HEK293T (cell line): ENCODE data around the gene BOC.

Experiments used
- CTCF ChIA-PET: fragments of 350-600 bp; formaldehyde crosslinking; extraction: SDS; loops from one replicate; lab custom pipeline; 2021; ENCODE audit warnings: antibody characterized with exemption, inconsistent platforms; lab: Yijun Ruan, JAX
- POLR2A ChIA-PET: fragments of 350-600 bp; formaldehyde crosslinking; extraction: SDS; loops from one replicate; lab custom pipeline; 2020; ENCODE audit warnings: antibody characterized with exemption, inconsistent platforms; lab: Yijun Ruan, JAX
- DNase-seq: peaks from one replicate; pipeline ENCODE4 v3.0.0; 2012; ENCODE audit warnings: mixed read lengths; ENCODE audit errors: extremely low spot score
- ARNT ChIP-seq: fragments of 450-650 bp; IDR thresholded peaks from 2 replicates; pipeline ENCODE4 v1.6.1; 2017; ENCODE audit warnings: mild to moderate bottlenecking
- BHLHE40 ChIP-seq: fragments of 450-650 bp; IDR thresholded peaks from 2 replicates; pipeline ENCODE4 v1.6.1; 2016; ENCODE audit warnings: mild to moderate bottlenecking, moderate library complexity, borderline replicate concordance
- CTBP1 ChIP-seq: fragments of 450-650 bp; IDR thresholded peaks from 2 replicates; pipeline ENCODE4 v1.6.1; 2016; ENCODE audit warnings: borderline replicate concordance
- ELF4 ChIP-seq: fragments of 450-650 bp; IDR thresholded peaks from 2 replicates; pipeline ENCODE4 v1.6.1; 2017; ENCODE audit warnings: antibody characterized with exemption
- FOXA1 ChIP-seq: fragments of 450-650 bp; IDR thresholded peaks from 2 replicates; pipeline ENCODE4 v1.6.1; 2016; ENCODE audit warnings: mild to moderate bottlenecking
- FOXK2 ChIP-seq: fragments of 450-650 bp; IDR thresholded peaks from 2 replicates; pipeline ENCODE4 v1.6.1; 2016; ENCODE audit warnings: mild to moderate bottlenecking
- FOXM1 ChIP-seq: fragments of 450-650 bp; IDR thresholded peaks from 2 replicates; pipeline ENCODE4 v1.6.1; 2017; ENCODE audit warnings: mild to moderate bottlenecking, borderline replicate concordance
- HDGF ChIP-seq: fragments of 450-650 bp; IDR thresholded peaks from 2 replicates; pipeline ENCODE4 v1.6.1; 2017; ENCODE audit warnings: antibody characterized with exemption, borderline replicate concordance
- L3MBTL2 ChIP-seq: fragments of 450-650 bp; conservative IDR thresholded peaks from 2 replicates; pipeline ENCODE4 v1.6.1; 2016; ENCODE audit warnings: mild to moderate bottlenecking
- LEF1 ChIP-seq: fragments of 450-650 bp; IDR thresholded peaks from 2 replicates; pipeline ENCODE4 v1.6.1; 2017; ENCODE audit warnings: mild to moderate bottlenecking, borderline replicate concordance
- NFRKB ChIP-seq: fragments of 450-650 bp; IDR thresholded peaks from 2 replicates; pipeline ENCODE4 v1.6.1; 2016; ENCODE audit warnings: mild to moderate bottlenecking, moderate library complexity
- SP1 ChIP-seq: fragments of 450-650 bp; IDR thresholded peaks from 2 replicates; pipeline ENCODE4 v1.6.1; 2017
- SUZ12 ChIP-seq: fragments of 450-650 bp; IDR thresholded peaks from 2 replicates; pipeline ENCODE4 v1.6.1; 2016; ENCODE audit warnings: mild to moderate bottlenecking
- TARDBP ChIP-seq: fragments of 450-650 bp; IDR thresholded peaks from 2 replicates; pipeline ENCODE4 v1.6.1; 2016
- ZNF384 ChIP-seq: fragments of 450-650 bp; IDR thresholded peaks from 2 replicates; pipeline ENCODE4 v1.6.1; 2016
- TF ChIP-seq, protein P1 (sequence below): fragments of 450-650 bp; IDR thresholded peaks from 2 replicates; pipeline ENCODE4 v1.6.1; 2016

Gene BOC

GRCh38 chr3:113300596-113300995, 89.2 kb downstream of the BOC start:
- POLR2A ChIA-PET, result no interaction called here
- no peak for DNase-seq
- TF ChIP-seq LEF1 (no peak), ARNT (no peak), BHLHE40 (no peak), L3MBTL2 (no peak), SUZ12 (no peak), FOXK2 (no peak), CTBP1 (no peak), SP1 (no peak), FOXA1 (no peak), FOXM1 (no peak), TARDBP (no peak), ZNF384 (no peak)
- TF ChIP-seq, protein P1, sequence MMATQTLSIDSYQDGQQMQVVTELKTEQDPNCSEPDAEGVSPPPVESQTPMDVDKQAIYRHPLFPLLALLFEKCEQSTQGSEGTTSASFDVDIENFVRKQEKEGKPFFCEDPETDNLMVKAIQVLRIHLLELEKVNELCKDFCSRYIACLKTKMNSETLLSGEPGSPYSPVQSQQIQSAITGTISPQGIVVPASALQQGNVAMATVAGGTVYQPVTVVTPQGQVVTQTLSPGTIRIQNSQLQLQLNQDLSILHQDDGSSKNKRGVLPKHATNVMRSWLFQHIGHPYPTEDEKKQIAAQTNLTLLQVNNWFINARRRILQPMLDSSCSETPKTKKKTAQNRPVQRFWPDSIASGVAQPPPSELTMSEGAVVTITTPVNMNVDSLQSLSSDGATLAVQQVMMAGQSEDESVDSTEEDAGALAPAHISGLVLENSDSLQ, result no peak
- CTCF ChIA-PET, result no interaction called here

DNA sequence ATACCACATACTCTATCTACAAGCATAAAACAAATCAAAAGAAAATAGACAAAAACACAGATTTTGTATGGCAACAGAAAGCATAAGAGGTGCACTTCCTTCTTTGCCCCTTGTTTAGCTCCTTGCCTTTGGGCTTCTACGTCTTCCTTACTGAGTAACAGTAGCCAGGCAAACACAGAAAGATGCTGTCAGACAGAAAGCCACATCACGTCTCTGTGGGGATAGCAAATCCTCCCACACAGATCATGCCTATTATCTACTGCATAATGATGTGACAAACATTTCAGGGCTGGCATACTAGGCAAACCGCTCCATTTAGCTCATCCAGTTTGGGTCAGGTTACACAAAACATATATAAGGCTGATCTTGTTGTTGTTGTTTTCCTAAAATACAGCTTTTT, 92.7 kb downstream of the BOC start:
- ChIA-PET POLR2A (no interaction called here), CTCF (interaction anchor here (1.5 kb wide), 1 partner anchor 16 kb away, joined by 3 read pairs; no protein-coding TSS in a partner anchor)

GRCh38 chr3:113304856-113305540, 93.6 kb downstream of the BOC start:
- no peak for TF ChIP-seq ARNT
- TF ChIP-seq L3MBTL2, result no peak
- no peak for TF ChIP-seq SP1
- TF ChIP-seq CTBP1, result no peak
- TF ChIP-seq SUZ12, result no peak
- TF ChIP-seq TARDBP, result no peak
- TF ChIP-seq, protein P1, result no peak
- TF ChIP-seq FOXK2, result no peak
- no peak for TF ChIP-seq ELF4
- no peak for TF ChIP-seq LEF1
- no peak for TF ChIP-seq FOXA1
- no peak for TF ChIP-seq ZNF384
- TF ChIP-seq HDGF, result no peak
- no peak for TF ChIP-seq FOXM1
- TF ChIP-seq NFRKB, result no peak
- TF ChIP-seq BHLHE40, result no peak
- ChIA-PET POLR2A (no interaction called here), CTCF (interaction anchor here (1.5 kb wide), 1 partner anchor 17 kb away, joined by 3 read pairs; no protein-coding TSS in a partner anchor)
- DNase-seq, result no peak

More for the DNA sequence above, 92.7 kb downstream of the BOC start:
- DNase-seq, result no peak
- TF ChIP-seq ARNT (no peak), CTBP1 (no peak), L3MBTL2 (no peak), ELF4 (no peak), FOXM1 (no peak), BHLHE40 (no peak), SUZ12 (no peak), NFRKB (no peak), FOXA1 (no peak), FOXK2 (no peak)

- TF ChIP-seq HDGF (no peak), CTBP1 (no peak), LEF1 (no peak), FOXM1 (no peak), FOXK2 (no peak), L3MBTL2 (no peak), NFRKB (no peak), BHLHE40 (no peak), ZNF384 (no peak), SP1 (no peak), TARDBP (no peak), FOXA1 (no peak), ARNT (no peak)
- TF ChIP-seq, protein P1, result no peak
- DNase-seq, result no peak
- CTCF ChIA-PET, result no interaction called here
- POLR2A ChIA-PET, result no interaction called here
These were observed 99.6 kb downstream of the BOC start for GRCh38 chr3:113310960-113311359.

DNA sequence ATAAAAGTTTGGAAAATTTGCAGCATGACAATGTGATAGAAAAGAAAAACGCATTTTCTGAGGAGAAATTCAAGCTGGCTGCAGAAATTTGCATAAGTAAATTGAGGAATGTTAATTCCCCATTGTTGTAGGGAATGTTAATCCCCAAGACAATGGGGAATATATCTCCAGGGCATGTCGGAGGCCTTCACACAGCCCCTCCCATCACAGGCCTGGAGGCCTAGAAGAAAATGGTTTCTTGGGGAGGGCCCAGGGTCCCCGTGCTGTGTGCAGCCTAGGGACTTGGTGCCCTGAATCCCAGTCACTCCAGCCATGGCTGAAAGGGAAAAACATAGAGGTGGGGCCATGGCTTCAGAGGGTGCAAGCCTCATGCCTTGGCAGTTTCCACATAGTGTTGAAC, 101.1 kb downstream of the BOC start:
- no peak for DNase-seq
- POLR2A ChIA-PET, result no interaction called here
- CTCF ChIA-PET, result no interaction called here
- TF ChIP-seq SUZ12 (no peak), ARNT (no peak), CTBP1 (no peak), FOXA1 (no peak)
- TF ChIP-seq, protein P1, result no peak

DNA sequence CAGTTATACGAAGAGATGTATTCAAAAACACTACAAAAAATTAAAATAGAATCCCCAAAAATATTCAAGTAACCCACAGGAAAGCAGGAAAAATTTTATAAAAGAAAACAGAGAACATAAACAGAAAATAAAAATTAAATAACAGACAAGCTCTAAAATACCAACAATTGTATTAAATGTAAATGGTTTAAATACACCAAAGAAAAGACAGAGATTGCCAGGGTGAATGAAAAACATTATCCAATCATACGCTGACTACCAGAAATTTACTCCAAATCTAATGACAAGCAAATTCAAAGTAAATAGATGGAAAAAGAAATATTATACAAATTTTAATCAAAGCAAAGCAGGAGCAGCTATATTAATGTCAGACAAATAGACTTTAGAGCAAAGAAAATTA, 103.6 kb downstream of the BOC start:
- DNase-seq, result no peak
- ChIA-PET CTCF (no interaction called here), POLR2A (no interaction called here)
- TF ChIP-seq CTBP1, result no peak
- TF ChIP-seq FOXM1, result no peak
- TF ChIP-seq ZNF384, result no peak
- TF ChIP-seq ELF4, result no peak
